IPS-18a (cell line): ENCODE measurements around the gene SERTM1.

ENCODE experiments used
- H3K27ac ChIP-seq: one replicate; pipeline ENCODE4 v1.5.1; 2013; ENCODE audit warnings: low read length
- H3K27me3 ChIP-seq: one replicate; pipeline ENCODE4 v1.6.1; 2013; ENCODE audit warnings: mild to moderate bottlenecking, low read length; ENCODE audit not compliant: control insufficient read depth, insufficient read depth
- H3K36me3 ChIP-seq: one replicate; pipeline ENCODE4 v1.6.1; 2013; ENCODE audit warnings: low read depth, low read length; ENCODE audit not compliant: control insufficient read depth
- H3K4me1 ChIP-seq: one replicate; pipeline ENCODE4 v1.6.1; 2013; ENCODE audit warnings: low read depth, low read length; ENCODE audit not compliant: control insufficient read depth
- H3K4me3 ChIP-seq: one replicate; pipeline ENCODE4 v1.5.1; 2013; ENCODE audit warnings: low read length
- H3K9ac ChIP-seq: one replicate; pipeline ENCODE4 v1.6.1; 2013; ENCODE audit warnings: mild to moderate bottlenecking, low read length, moderate library complexity
- H3K9me3 ChIP-seq: one replicate; pipeline ENCODE4 v1.6.1; 2013; ENCODE audit warnings: low read depth, low read length; ENCODE audit not compliant: control insufficient read depth

The SERTM1 gene

DNA sequence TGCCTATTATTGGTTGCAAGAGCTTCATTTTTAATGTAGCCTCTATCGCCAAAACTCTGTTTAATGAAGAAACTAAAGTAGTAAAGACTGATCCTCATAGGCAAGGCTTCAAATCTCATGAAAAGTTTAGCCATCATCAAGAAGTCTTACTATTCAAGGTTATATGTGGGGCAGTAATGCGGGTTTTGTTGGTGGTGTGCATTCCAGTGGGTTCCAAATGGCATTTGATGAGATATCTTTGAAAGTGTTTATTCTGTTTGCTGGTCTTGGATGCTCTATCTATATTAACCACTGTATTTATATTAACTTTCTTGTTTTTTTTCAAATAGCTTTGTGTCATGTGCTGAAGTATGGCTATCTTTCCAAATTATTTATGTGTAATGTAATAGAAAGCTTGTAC is 72.2 kb downstream of the SERTM1 start:
- no peak overlapping the region for H3K4me3 ChIP-seq
- H3K36me3 ChIP-seq: no peaks in the 10 kb centered on the region
- H3K27ac ChIP-seq: no peak overlapping the region
- no peaks in the 10 kb centered on the region for H3K27me3 ChIP-seq
- H3K4me1 ChIP-seq: peaks cover 7% of the 10 kb centered on the region
- no peaks in the 10 kb centered on the region for H3K9me3 ChIP-seq
- H3K9ac ChIP-seq: no peak overlapping the region
